HPDE6-E6E7 (cell line): Measurements from ENCODE around the gene OPA3.
A peak's percentile ranks its signal among the peaks of the same experiment; 100 is the strongest.
"Not testable (repeated sequence)": the region's sequence is repeated elsewhere in the genome, so short reads cannot be mapped to it uniquely, and the experiment has no call there.

Experiments used
- DNase-seq: peaks from one replicate; pipeline ENCODE4 v3.0.0; 2011; ENCODE audit warnings: missing footprints; ENCODE audit errors: extremely low spot score

The OPA3 gene

GRCh38 chr19:45584332-45585157 lies at the start of gene OPA3:
Gene OPA3, minus strand, starts transcription at chr19:45584802. Its CDS starts 38 bp downstream, at chr19:45584764.
- DNase-seq = peak; percentile 97

- DNase-seq = peak; percentile 98
These were observed 48.0 kb upstream of the OPA3 start for GRCh38 chr19:45632468-45633196.

- peak; percentile 90 for DNase-seq
These were observed 45.9 kb upstream of the OPA3 start for GRCh38 chr19:45630463-45630862.

- no peak for DNase-seq
These were observed 45.1 kb upstream of the OPA3 start for GRCh38 chr19:45629704-45630103.

- not testable (repeated sequence) for DNase-seq
These were observed 43.6 kb upstream of the OPA3 start for GRCh38 chr19:45628219-45628618.

GRCh38 chr19:45623984-45624383 lies 39.4 kb upstream of the OPA3 start:
- no peak for DNase-seq

GRCh38 chr19:45621976-45622503 lies 37.4 kb upstream of the OPA3 start:
- no peak for DNase-seq

GRCh38 chr19:45621389-45621788 lies 36.8 kb upstream of the OPA3 start:
- no peak for DNase-seq

GRCh38 chr19:45616704-45617017 lies 32.1 kb upstream of the OPA3 start:
- no peak for DNase-seq

GRCh38 chr19:45615795-45616703 lies 31.4 kb upstream of the OPA3 start:
- peak; percentile 82 for DNase-seq

- not testable (repeated sequence) for DNase-seq
These were observed 30.5 kb upstream of the OPA3 start for GRCh38 chr19:45615056-45615455.

GRCh38 chr19:45613926-45614725 lies 29.5 kb upstream of the OPA3 start:
- peak; percentile 98 for DNase-seq

- DNase-seq = no peak
These were observed 24.3 kb upstream of the OPA3 start for GRCh38 chr19:45608948-45609347.

GRCh38 chr19:45607071-45608029 lies 22.7 kb upstream of the OPA3 start:
- DNase-seq = peak; percentile 58

- DNase-seq = no peak
These were observed 17.1 kb upstream of the OPA3 start, which contains the start of gene GPR4 for GRCh38 chr19:45601524-45602374. Gene GPR4, minus strand, starts transcription at chr19:45602212. Its CDS starts 10,346 bp downstream, at chr19:45591866.

GRCh38 chr19:45601115-45601514 lies 16.5 kb upstream of the OPA3 start:
- no peak for DNase-seq

- DNase-seq = no peak
These were observed 15.8 kb upstream of the OPA3 start for GRCh38 chr19:45600340-45600885.

GRCh38 chr19:45599286-45599685 lies 14.7 kb upstream of the OPA3 start:
- no peak for DNase-seq
